ENCODE data around the gene C2orf76.
A peak's percentile ranks its signal among the peaks of the same experiment; 100 is the strongest.
"Not testable (repeated sequence)": the region's sequence is repeated elsewhere in the genome, so short reads cannot be mapped to it uniquely, and the experiment has no call there.

The C2orf76 gene

GRCh38 chr2:119366649-119367471 lies at the start of gene C2orf76, which contains the start of gene DBI:
Gene C2orf76 (minus strand): TSS chr2:119366834. CDS start chr2:119339959, 26,875 bp downstream.
Gene DBI (plus strand): TSS chr2:119366977. CDS start chr2:119367052, 75 bp downstream.
- H3K27me3 ChIP-seq (ENCODE audit: control insufficient read depth, insufficient read depth, low read length) = no peaks in the 10 kb centered on the region
- H3K27ac ChIP-seq (ENCODE audit: low read depth, low read length) = peak within 1 kb of the TSS; percentile 68; the same call in 1 of the 2 replicates
- H3K9me3 ChIP-seq (ENCODE audit: control insufficient read depth, insufficient read depth, low read depth, low read length) = no peaks in the 10 kb centered on the region
- peaks cover 36% of the 10 kb centered on the region for H3K36me3 ChIP-seq (ENCODE audit: control insufficient read depth, insufficient read depth, low read length)
- H3K9ac ChIP-seq (ENCODE audit: low read length) = peak within 1 kb of the TSS; percentile 78
- peak within 1 kb of the TSS; percentile 93 for H3K4me3 ChIP-seq (ENCODE audit: low read depth, low read length)
- H3K4me1 ChIP-seq (ENCODE audit: control insufficient read depth, insufficient read depth, low read length) = peaks cover 11% of the 10 kb centered on the region

- Histone ChIP-seq H3K9ac (ENCODE audit: low read length) (no peak overlapping the region), H3K27me3 (ENCODE audit: control insufficient read depth, insufficient read depth, low read length) (no peaks in the 10 kb centered on the region), H3K4me3 (ENCODE audit: low read depth, low read length) (no peak overlapping the region), H3K36me3 (ENCODE audit: control insufficient read depth, insufficient read depth, low read length) (no peaks in the 10 kb centered on the region), H3K27ac (ENCODE audit: low read depth, low read length) (no peak overlapping the region), H3K4me1 (ENCODE audit: control insufficient read depth, insufficient read depth, low read length) (no peaks in the 10 kb centered on the region), H3K9me3 (ENCODE audit: control insufficient read depth, insufficient read depth, low read depth, low read length) (peaks cover 3% of the 10 kb centered on the region)
Observed at GRCh38 chr2:119415630-119416029, 49.0 kb upstream of the C2orf76 start.

GRCh38 chr2:119414894-119415293 lies 48.3 kb upstream of the C2orf76 start:
- no peak overlapping the region for H3K4me3 ChIP-seq (ENCODE audit: low read depth, low read length)
- no peaks in the 10 kb centered on the region for H3K27me3 ChIP-seq (ENCODE audit: control insufficient read depth, insufficient read depth, low read length)
- H3K9ac ChIP-seq (ENCODE audit: low read length) = no peak overlapping the region
- no peaks in the 10 kb centered on the region for H3K4me1 ChIP-seq (ENCODE audit: control insufficient read depth, insufficient read depth, low read length)
- no peaks in the 10 kb centered on the region for H3K36me3 ChIP-seq (ENCODE audit: control insufficient read depth, insufficient read depth, low read length)
- no peak overlapping the region for H3K27ac ChIP-seq (ENCODE audit: low read depth, low read length)
- H3K9me3 ChIP-seq (ENCODE audit: control insufficient read depth, insufficient read depth, low read depth, low read length) = no peaks in the 10 kb centered on the region

GRCh38 chr2:119409506-119409905 lies 42.9 kb upstream of the C2orf76 start:
- Histone ChIP-seq H3K9me3 (ENCODE audit: control insufficient read depth, insufficient read depth, low read depth, low read length) (no peaks in the 10 kb centered on the region), H3K9ac (ENCODE audit: low read length) (no peak overlapping the region), H3K27me3 (ENCODE audit: control insufficient read depth, insufficient read depth, low read length) (no peaks in the 10 kb centered on the region), H3K36me3 (ENCODE audit: control insufficient read depth, insufficient read depth, low read length) (no peaks in the 10 kb centered on the region), H3K4me3 (ENCODE audit: low read depth, low read length) (no peak overlapping the region), H3K4me1 (ENCODE audit: control insufficient read depth, insufficient read depth, low read length) (peaks cover 6% of the 10 kb centered on the region; the same call in 1 of the 2 replicates), H3K27ac (ENCODE audit: low read depth, low read length) (no peak overlapping the region)

- Histone ChIP-seq H3K4me3 (ENCODE audit: low read depth, low read length) (no peak overlapping the region), H3K27me3 (ENCODE audit: control insufficient read depth, insufficient read depth, low read length) (no peaks in the 10 kb centered on the region), H3K27ac (ENCODE audit: low read depth, low read length) (0 out of 2 replicates have a peak overlapping the region, but pooled peaks have one; percentile 38), H3K9me3 (ENCODE audit: control insufficient read depth, insufficient read depth, low read depth, low read length) (no peaks in the 10 kb centered on the region), H3K36me3 (ENCODE audit: control insufficient read depth, insufficient read depth, low read length) (no peaks in the 10 kb centered on the region), H3K4me1 (ENCODE audit: control insufficient read depth, insufficient read depth, low read length) (peaks cover 6% of the 10 kb centered on the region; the same call in 1 of the 2 replicates), H3K9ac (ENCODE audit: low read length) (no peak overlapping the region)
Observed at GRCh38 chr2:119408221-119408619, 41.6 kb upstream of the C2orf76 start.

GRCh38 chr2:119407430-119408220 lies 41.0 kb upstream of the C2orf76 start:
- H3K4me3 ChIP-seq (ENCODE audit: low read depth, low read length) = no peak overlapping the region
- 0 out of 2 replicates have a peak overlapping the region, but pooled peaks have one; percentile 38 for H3K27ac ChIP-seq (ENCODE audit: low read depth, low read length)
- no peak overlapping the region for H3K9ac ChIP-seq (ENCODE audit: low read length)

GRCh38 chr2:119405151-119405550 lies 38.5 kb upstream of the C2orf76 start:
- Histone ChIP-seq H3K9me3 (ENCODE audit: control insufficient read depth, insufficient read depth, low read depth, low read length) (peaks cover 3% of the 10 kb centered on the region; the same call in 1 of the 2 replicates), H3K9ac (ENCODE audit: low read length) (no peak overlapping the region), H3K4me1 (ENCODE audit: control insufficient read depth, insufficient read depth, low read length) (peaks cover 6% of the 10 kb centered on the region; the same call in 1 of the 2 replicates), H3K27me3 (ENCODE audit: control insufficient read depth, insufficient read depth, low read length) (no peaks in the 10 kb centered on the region), H3K4me3 (ENCODE audit: low read depth, low read length) (no peak overlapping the region), H3K27ac (ENCODE audit: low read depth, low read length) (no peak overlapping the region), H3K36me3 (ENCODE audit: control insufficient read depth, insufficient read depth, low read length) (no peaks in the 10 kb centered on the region)

More at GRCh38 chr2:119407430-119408220, 41.0 kb upstream of the C2orf76 start:
- Histone ChIP-seq H3K9me3 (ENCODE audit: control insufficient read depth, insufficient read depth, low read depth, low read length) (no peaks in the 10 kb centered on the region), H3K36me3 (ENCODE audit: control insufficient read depth, insufficient read depth, low read length) (no peaks in the 10 kb centered on the region), H3K4me1 (ENCODE audit: control insufficient read depth, insufficient read depth, low read length) (peaks cover 6% of the 10 kb centered on the region; the same call in 1 of the 2 replicates), H3K27me3 (ENCODE audit: control insufficient read depth, insufficient read depth, low read length) (no peaks in the 10 kb centered on the region)

GRCh38 chr2:119403618-119404017 lies 37.0 kb upstream of the C2orf76 start:
- not testable (repeated sequence) for H3K27me3 ChIP-seq (ENCODE audit: control insufficient read depth, insufficient read depth, low read length); H3K4me3 ChIP-seq (ENCODE audit: low read depth, low read length); H3K4me1 ChIP-seq (ENCODE audit: control insufficient read depth, insufficient read depth, low read length); H3K9me3 ChIP-seq (ENCODE audit: control insufficient read depth, insufficient read depth, low read depth, low read length); H3K9ac ChIP-seq (ENCODE audit: low read length); H3K36me3 ChIP-seq (ENCODE audit: control insufficient read depth, insufficient read depth, low read length); H3K27ac ChIP-seq (ENCODE audit: low read depth, low read length)

- H3K27ac ChIP-seq (ENCODE audit: low read depth, low read length) = no peak overlapping the region
- H3K9me3 ChIP-seq (ENCODE audit: control insufficient read depth, insufficient read depth, low read depth, low read length) = peaks cover 3% of the 10 kb centered on the region; the same call in 1 of the 2 replicates
Observed at GRCh38 chr2:119402645-119403560, 36.3 kb upstream of the C2orf76 start.

GRCh38 chr2:119402106-119402505 lies 35.5 kb upstream of the C2orf76 start:
- H3K4me3 ChIP-seq (ENCODE audit: low read depth, low read length) = no peak overlapping the region
- H3K27me3 ChIP-seq (ENCODE audit: control insufficient read depth, insufficient read depth, low read length) = no peaks in the 10 kb centered on the region
- H3K4me1 ChIP-seq (ENCODE audit: control insufficient read depth, insufficient read depth, low read length) = peaks cover 4% of the 10 kb centered on the region; the same call in 1 of the 2 replicates
- H3K9me3 ChIP-seq (ENCODE audit: control insufficient read depth, insufficient read depth, low read depth, low read length) = peaks cover 3% of the 10 kb centered on the region; the same call in 1 of the 2 replicates
- no peaks in the 10 kb centered on the region for H3K36me3 ChIP-seq (ENCODE audit: control insufficient read depth, insufficient read depth, low read length)
- H3K9ac ChIP-seq (ENCODE audit: low read length) = no peak overlapping the region
- H3K27ac ChIP-seq (ENCODE audit: low read depth, low read length) = no peak overlapping the region

More at GRCh38 chr2:119402645-119403560, 36.3 kb upstream of the C2orf76 start:
- H3K27me3 ChIP-seq (ENCODE audit: control insufficient read depth, insufficient read depth, low read length) = no peaks in the 10 kb centered on the region
- peaks cover 4% of the 10 kb centered on the region; the same call in 1 of the 2 replicates for H3K4me1 ChIP-seq (ENCODE audit: control insufficient read depth, insufficient read depth, low read length)
- no peak overlapping the region for H3K9ac ChIP-seq (ENCODE audit: low read length)
- no peaks in the 10 kb centered on the region for H3K36me3 ChIP-seq (ENCODE audit: control insufficient read depth, insufficient read depth, low read length)
- H3K4me3 ChIP-seq (ENCODE audit: low read depth, low read length) = no peak overlapping the region

All from HUES6 (cell line).